ENCODE measurements around the gene SIN3B. TPM values are rescaled to one million over a fixed set of nuclear protein-coding genes. Genes with fewer than 3 reads are reported as not detected.

Gene SIN3B
- total and polyA plus RNA-seq, 9 of the 15 experiments (the other 6 are each of a cell fraction or from before 2014, with no cell fraction given) = 0.51 to 34.2 (median 14.3) TPM

GRCh38 chr19:16820056-16820455 is 9.1 kb upstream of the SIN3B start:
- H2AFZ ChIP-seq (ENCODE audit: low read depth, low read length) = no peak overlapping the region
- no peak for FAIRE-seq
- TF ChIP-seq NFE2 (IDR thresholded peaks at IDR 0.05; ENCODE audit: low read depth) (0 out of 2 replicates have a peak, but pooled peaks have one; percentile 8), GTF3C2 (IDR thresholded peaks at IDR 0.05; ENCODE audit: borderline replicate concordance, extremely low read depth, insufficient read length) (no peak)
- no peaks in the 10 kb centered on the region for H3K79me2 ChIP-seq (ENCODE audit: control insufficient read depth, insufficient read depth, low read length)
- no peak overlapping the region for H3K9ac ChIP-seq (ENCODE audit: insufficient read depth in 1 of 2, low read depth in 2 of 2, low read length in 2 of 2)
- H3K4me1 ChIP-seq (replicated peaks in 1 of 2; ENCODE audit: control insufficient read depth in 2 of 2, insufficient read depth in 2 of 2, low read length in 2 of 2) = peaks cover 0 to 8% of the 10 kb centered on the region in 2 experiments; a peak in 3 of 5 replicates
- H3K27me3 ChIP-seq (ENCODE audit: control insufficient read depth in 2 of 2, insufficient read depth in 2 of 2, low read length in 2 of 2) = peaks cover 0 to 7% of the 10 kb centered on the region in 2 experiments; a peak in 1 of 5 replicates
- no peak for DNase-seq (ENCODE audit: extremely low read depth in 1 of 4, low spot score in 3 of 4)
- intact Hi-C loops (cut with micrococcal nuclease) (no loop called here), in situ Hi-C loops (cut with MboI) (no loop called here)
- H3K4me3 ChIP-seq = no peak overlapping the region
- H4K20me1 ChIP-seq (replicated peaks; ENCODE audit: control insufficient read depth, insufficient read depth, low read length) = no peaks in the 10 kb centered on the region
- no peaks in the 10 kb centered on the region for H3K36me3 ChIP-seq (ENCODE audit: control insufficient read depth, insufficient read depth, low read length)
- no peak overlapping the region for H3K27ac ChIP-seq (ENCODE audit: extremely low read depth, low read depth, low read length)
- no peak overlapping the region for H3K4me2 ChIP-seq (ENCODE audit: insufficient read depth, low read length)
- POLR2A ChIA-PET = interaction anchor here (1.1 kb wide), 1 partner anchor 12 kb away, joined by 4 read pairs; no protein-coding TSS in a partner anchor
- H3K9me3 ChIP-seq (replicated peaks; ENCODE audit: control insufficient read depth, insufficient read depth, low read depth, low read length) = no peaks in the 10 kb centered on the region
- no TSS peak for BruUV-seq (replicated peaks)
- CTCF ChIA-PET (ENCODE audit: low intra/inter-chr PET ratio) = no interaction called here
- 29% methylated on average over 1 of the region's 1 CpG for WGBS (ENCODE audit: insufficient coverage, low coverage, missing lambda C conversion rate)
- no peaks in the 10 kb centered on the region for H3K9me1 ChIP-seq (ENCODE audit: control insufficient read depth, insufficient read depth, low read length)
- no peak for ATAC-seq
